Left lung (tissue), 10 donors: Measurements from ENCODE around the gene SPTBN5. TPM values are rescaled to one million over a fixed set of nuclear protein-coding genes. Genes with fewer than 3 reads are reported as not detected.
A peak's percentile ranks its signal among the peaks of the same experiment; 100 is the strongest.

Source experiments
- ATAC-seq: fragments of 200-7000 bp; cut with Tn5 transposase; one replicate; pipeline ENCODE4 v1.9.1; 2020; ENCODE audit warnings: moderate library complexity
- DNase-seq, 4 donors: peaks; one replicate each; pipeline ENCODE4 v3.0.0-alpha.2; 2013 to 2020
- H3K27ac ChIP-seq, 2 donors: fragments of 200-600 bp; sonication (generic) in 1 of 2; one replicate each; pipeline versions ENCODE4 v1.5.0 to v1.8.0; 2020 to 2021
- H3K27me3 ChIP-seq, 2 donors: fragments of 200-600 bp; sonication (generic) in 1 of 2; one replicate each; pipeline versions ENCODE4 v1.5.0 to v1.8.0; 2020 to 2021
- H3K36me3 ChIP-seq, 2 donors: fragments of 200-600 bp; sonication (generic) in 1 of 2; one replicate each; pipeline versions ENCODE4 v1.5.0 to v1.8.0; 2020 to 2021
- H3K4me1 ChIP-seq, 2 donors: fragments of 200-600 bp; one replicate each; pipeline ENCODE4 v1.8.0; 2021
- H3K4me3 ChIP-seq, 2 donors: fragments of 200-600 bp; sonication (generic) in 1 of 2; one replicate each; pipeline versions ENCODE4 v1.5.0 to v1.8.0; 2020 to 2021; ENCODE audit warnings: mild to moderate bottlenecking in 1 of 2
- H3K9me3 ChIP-seq, 2 donors: fragments of 200-600 bp; sonication (generic) in 1 of 2; one replicate each; pipeline versions ENCODE4 v1.5.0 to v1.8.0; 2020 to 2021
- intact Hi-C, 2 donors: fragments of 100-400 bp; cut with DNase I; formaldehyde crosslinking; loops; one replicate each; pipeline versions ENCODE4 v1.11.2 to v1.14.2; 2022
- polyA plus RNA-seq, 6 donors: library from polyadenylated mRNA; unstranded; fragments of 120-200 nt; gene quantifications; one replicate each; pipeline ENCODE4 v1.2.1, GENCODE V29; 2013; ENCODE audit not compliant: insufficient read length in 6 of 6
- total RNA-seq, 2 donors: library from RNA; stranded (reverse); fragmentation: NEBNext Ultra II Directional; extraction: Animal tissue kit (Norgen Biotek cat#: 25700); gene quantifications; one replicate each; pipeline ENCODE4 v1.2.1, GENCODE V29; 2021
- TF ChIP-seq, protein P1 (sequence below), 2 donors: fragments of 200-600 bp; sonication (generic) in 1 of 2; IDR thresholded peaks; one replicate each; pipeline versions ENCODE4 v1.5.0 to v1.8.0; 2021; ENCODE audit warnings: antibody characterized with exemption in 2 of 2
- donor health status: DM: no; HTN: yes; CAD: no.
- donor health status: DM: no; HTN: no; CAD: no.

SPTBN5 gene
- total and polyA plus RNA-seq, 8 donors, result 0.67 to 4.8 (median 1.3) TPM

DNA sequence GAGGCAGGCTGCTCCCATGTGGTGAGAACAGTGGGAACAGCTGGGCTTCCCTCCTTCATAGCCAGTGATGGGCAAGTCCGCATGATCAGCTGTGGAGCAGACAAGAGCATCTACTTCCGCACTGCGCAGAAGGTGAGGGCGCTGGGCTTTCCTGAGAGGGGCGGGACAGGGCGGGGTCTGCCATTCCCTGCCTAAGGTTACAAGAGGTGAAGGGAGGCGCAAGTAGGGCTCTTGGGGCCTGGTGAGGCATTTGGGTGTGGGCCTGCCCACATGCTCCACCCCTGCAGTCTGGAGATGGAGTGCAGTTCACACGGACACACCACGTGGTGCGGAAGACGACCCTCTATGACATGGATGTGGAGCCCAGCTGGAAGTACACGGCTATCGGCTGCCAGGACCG is 76.5 kb downstream of the SPTBN5 start:
- intact Hi-C loops, result no loop called here
- H3K9me3 ChIP-seq, result no peaks in the 10 kb centered on the region
- H3K36me3 ChIP-seq, result peaks cover 0 to 97% of the 10 kb centered on the region in 2 donors
- DNase-seq, result peak in 1 of 4 donors; percentile 21
- TF ChIP-seq, protein P1, sequence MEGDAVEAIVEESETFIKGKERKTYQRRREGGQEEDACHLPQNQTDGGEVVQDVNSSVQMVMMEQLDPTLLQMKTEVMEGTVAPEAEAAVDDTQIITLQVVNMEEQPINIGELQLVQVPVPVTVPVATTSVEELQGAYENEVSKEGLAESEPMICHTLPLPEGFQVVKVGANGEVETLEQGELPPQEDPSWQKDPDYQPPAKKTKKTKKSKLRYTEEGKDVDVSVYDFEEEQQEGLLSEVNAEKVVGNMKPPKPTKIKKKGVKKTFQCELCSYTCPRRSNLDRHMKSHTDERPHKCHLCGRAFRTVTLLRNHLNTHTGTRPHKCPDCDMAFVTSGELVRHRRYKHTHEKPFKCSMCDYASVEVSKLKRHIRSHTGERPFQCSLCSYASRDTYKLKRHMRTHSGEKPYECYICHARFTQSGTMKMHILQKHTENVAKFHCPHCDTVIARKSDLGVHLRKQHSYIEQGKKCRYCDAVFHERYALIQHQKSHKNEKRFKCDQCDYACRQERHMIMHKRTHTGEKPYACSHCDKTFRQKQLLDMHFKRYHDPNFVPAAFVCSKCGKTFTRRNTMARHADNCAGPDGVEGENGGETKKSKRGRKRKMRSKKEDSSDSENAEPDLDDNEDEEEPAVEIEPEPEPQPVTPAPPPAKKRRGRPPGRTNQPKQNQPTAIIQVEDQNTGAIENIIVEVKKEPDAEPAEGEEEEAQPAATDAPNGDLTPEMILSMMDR (IDR thresholded peaks at IDR 0.05), result no peak
- H3K27me3 ChIP-seq, result no peaks in the 10 kb centered on the region
- H3K4me3 ChIP-seq, result no peak overlapping the region
- H3K27ac ChIP-seq, result no peak overlapping the region
- H3K4me1 ChIP-seq, result no peaks in the 10 kb centered on the region
- no peak for ATAC-seq

DNA sequence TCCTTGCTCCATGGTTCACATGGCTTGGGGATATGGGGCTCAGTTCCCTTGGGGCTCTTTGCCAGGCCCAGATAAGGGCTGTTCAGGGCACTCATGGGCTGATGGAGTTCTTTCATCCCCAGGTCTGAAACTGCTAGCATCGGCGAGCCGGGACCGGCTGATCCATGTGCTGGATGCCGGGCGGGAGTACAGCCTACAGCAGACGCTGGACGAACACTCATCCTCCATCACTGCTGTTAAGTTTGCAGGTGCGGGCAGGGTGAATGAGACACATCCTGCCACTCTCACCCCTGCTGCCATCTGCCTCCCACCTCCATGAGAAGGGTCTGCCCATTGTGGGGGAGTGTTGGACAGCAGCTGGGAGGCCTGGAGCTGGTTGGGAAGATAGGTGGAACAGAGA is 77.1 kb downstream of the SPTBN5 start:
- no peak overlapping the region for H3K4me3 ChIP-seq
- H3K36me3 ChIP-seq, result peaks cover 0 to 97% of the 10 kb centered on the region in 2 donors
- DNase-seq (no peak), ATAC-seq (no peak)
- no peaks in the 10 kb centered on the region for H3K27me3 ChIP-seq
- H3K27ac ChIP-seq, result no peak overlapping the region
- H3K9me3 ChIP-seq, result no peaks in the 10 kb centered on the region
- peaks cover 0 to under 1% of the 10 kb centered on the region in 2 donors for H3K4me1 ChIP-seq
- TF ChIP-seq, protein P1 (IDR thresholded peaks at IDR 0.05), result no peak
- intact Hi-C loops, result no loop called here

DNA sequence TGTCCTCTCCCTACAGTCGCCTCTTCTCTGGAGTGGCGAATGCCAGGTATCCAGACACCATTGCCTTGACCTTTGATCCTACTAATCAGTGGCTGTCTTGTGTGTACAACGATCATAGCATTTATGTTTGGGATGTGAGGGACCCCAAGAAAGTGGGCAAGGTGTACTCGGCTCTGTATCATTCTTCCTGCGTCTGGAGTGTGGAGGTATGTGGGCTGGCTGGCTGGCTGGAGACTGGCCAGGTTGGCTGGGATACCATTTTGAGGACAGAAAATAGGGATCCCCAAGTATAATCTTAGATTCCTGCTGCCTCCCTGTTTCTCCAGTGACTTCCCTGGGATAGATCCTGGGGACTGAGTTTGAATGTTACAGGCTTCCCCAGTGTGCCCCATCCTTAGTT is 79.3 kb downstream of the SPTBN5 start:
- Histone ChIP-seq H3K9me3 (no peaks in the 10 kb centered on the region), H3K36me3 (peaks cover 0 to 81% of the 10 kb centered on the region in 2 donors), H3K4me3 (no peak overlapping the region), H3K4me1 (peaks cover 0 to 13% of the 10 kb centered on the region in 2 donors), H3K27ac (no peak overlapping the region), H3K27me3 (no peaks in the 10 kb centered on the region)
- ATAC-seq, result no peak
- TF ChIP-seq, protein P1 (IDR thresholded peaks at IDR 0.05), result no peak
- intact Hi-C loops, result loop anchor here in 1 of 2 donors (5.0 kb wide), 1 partner anchor 42 kb away; the partner anchor contains the start of gene MAPKBP1
- no peak for DNase-seq

DNA sequence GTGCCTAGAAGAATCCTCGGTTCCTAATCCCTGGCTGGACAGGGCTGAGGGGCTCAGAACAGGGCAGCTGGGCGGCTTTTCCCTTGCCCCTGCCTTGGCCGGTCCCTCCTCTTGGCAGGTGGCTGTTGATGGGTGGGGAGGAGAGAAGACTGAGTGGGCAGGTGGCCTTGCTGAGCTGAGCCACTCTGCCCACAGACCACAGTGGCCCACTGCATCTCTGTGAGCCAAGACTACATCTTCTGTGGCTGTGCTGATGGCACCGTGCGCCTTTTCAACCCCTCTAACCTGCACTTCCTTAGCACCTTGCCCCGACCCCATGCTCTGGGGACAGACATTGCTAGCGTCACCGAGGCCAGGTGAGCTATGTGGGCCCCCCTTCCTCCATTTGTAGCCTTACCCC is 80.4 kb downstream of the SPTBN5 start:
- Histone ChIP-seq H3K27ac (no peak overlapping the region), H3K9me3 (no peaks in the 10 kb centered on the region), H3K27me3 (no peaks in the 10 kb centered on the region), H3K4me3 (no peak overlapping the region), H3K36me3 (peaks cover 0 to 70% of the 10 kb centered on the region in 2 donors), H3K4me1 (peaks cover 0 to 19% of the 10 kb centered on the region in 2 donors)
- TF ChIP-seq, protein P1 (IDR thresholded peaks at IDR 0.05), result no peak
- intact Hi-C loops, result loop anchor here in 1 of 2 donors (5.0 kb wide), 1 partner anchor 41 kb away; the partner anchor contains the start of gene MAPKBP1
- no peak for DNase-seq
- no peak for ATAC-seq

DNA sequence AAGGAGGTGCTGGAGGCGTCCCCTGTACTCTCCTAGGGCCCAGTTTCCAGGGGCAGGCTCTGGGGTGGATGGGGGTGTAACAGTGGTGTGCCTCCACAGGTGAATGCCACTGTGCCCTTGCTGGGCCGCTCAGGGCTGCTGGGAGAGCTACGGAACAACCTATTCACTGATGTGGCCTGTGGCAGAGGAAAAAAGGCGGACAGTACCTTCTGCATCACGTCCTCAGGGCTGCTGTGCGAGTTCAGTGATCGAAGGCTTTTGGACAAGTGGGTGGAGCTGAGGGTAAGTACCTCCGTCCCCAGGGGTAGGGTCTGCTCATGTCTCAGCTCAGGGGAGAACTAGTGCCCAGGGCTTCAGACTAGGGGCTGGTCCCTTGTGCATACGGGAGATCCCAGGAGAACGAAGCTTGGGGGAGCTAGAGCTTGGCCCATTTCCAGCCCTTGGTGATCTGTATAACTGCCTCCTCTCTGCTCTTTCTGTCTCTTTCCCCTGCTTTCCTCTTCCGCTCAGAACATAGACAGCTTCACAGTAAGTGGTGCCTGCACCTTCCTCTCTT is 81.0 kb downstream of the SPTBN5 start:
- no peak for DNase-seq
- H3K9me3 ChIP-seq, result no peaks in the 10 kb centered on the region
- H3K36me3 ChIP-seq, result peaks cover 0 to 65% of the 10 kb centered on the region in 2 donors
- peaks cover 0 to 19% of the 10 kb centered on the region in 2 donors for H3K4me1 ChIP-seq
- H3K4me3 ChIP-seq, result no peak overlapping the region
- TF ChIP-seq, protein P1 (IDR thresholded peaks at IDR 0.05), result no peak
- no peak for ATAC-seq
- intact Hi-C loops, result loop anchor here in 1 of 2 donors (5.0 kb wide), 1 partner anchor 41 kb away; the partner anchor contains the start of gene MAPKBP1
- no peaks in the 10 kb centered on the region for H3K27me3 ChIP-seq
- H3K27ac ChIP-seq, result no peak overlapping the region
